Measurements from ENCODE around the gene EGFL7. TPM values are rescaled to one million over a fixed set of nuclear protein-coding genes. Genes with fewer than 3 reads are reported as not detected.
A peak's percentile ranks its signal among the peaks of the same experiment; 100 is the strongest.

EGFL7 gene
- polyA plus RNA-seq, 3 donors: 1.3 to 2.8 (median 2.2) TPM

DNA sequence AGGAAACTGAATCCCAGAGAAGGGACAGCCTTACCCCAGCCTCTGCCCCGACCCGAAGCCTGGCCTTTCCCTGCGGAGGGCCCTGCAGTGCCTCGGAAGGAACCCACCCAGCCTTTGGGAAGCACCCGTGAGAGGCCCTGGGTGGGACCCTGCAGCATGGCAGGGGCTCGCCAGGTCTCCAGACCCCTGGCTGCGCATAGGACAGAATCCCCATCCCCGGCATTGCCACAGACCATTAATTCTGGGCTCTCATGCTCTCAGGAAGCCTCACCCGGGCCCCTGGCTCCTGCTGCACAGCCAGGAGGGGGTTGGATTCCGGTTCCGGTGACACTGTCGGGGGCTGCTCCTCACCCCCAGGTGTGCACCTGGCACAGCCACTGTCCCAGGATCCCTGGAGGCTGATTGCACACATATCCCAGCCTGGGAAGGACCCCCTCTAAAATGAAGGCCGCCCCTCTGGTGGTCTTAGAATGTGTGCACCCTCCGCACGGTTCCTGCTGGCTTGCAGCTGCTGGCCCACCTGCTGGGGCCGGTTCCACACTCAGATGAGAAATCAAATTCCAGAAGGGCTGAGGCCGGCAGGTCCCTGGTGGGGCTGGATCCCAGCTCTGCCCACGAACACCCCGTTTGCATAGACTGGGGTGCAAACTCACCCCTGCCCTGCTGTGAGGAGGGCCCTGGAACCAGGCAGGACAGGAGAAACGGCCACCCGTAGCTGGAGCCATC lies 4.7 kb downstream of the EGFL7 start:
- no peak overlapping the region for H3K4me3 ChIP-seq (replicated peaks in 1 of 3; ENCODE audit: low read depth in 2 of 3, low read length in 3 of 3)
- peaks cover 4 to 19% of the 10 kb centered on the region in 2 donors for H3K4me1 ChIP-seq (ENCODE audit: control insufficient read depth in 1 of 2, insufficient read depth in 2 of 2, low read length in 2 of 2)
- no peak overlapping the region for H3K4me2 ChIP-seq (replicated peaks; ENCODE audit: extremely low read depth, low read length, poor library complexity, severe bottlenecking)
- Mint-ChIP-seq H3K4me1 (peaks cover 8% of the 10 kb centered on the region), H3K9me3 (peaks cover 0 to 12% (median 5%) of the 10 kb centered on the region in 7 donors), H3K27me3 (ENCODE audit: low read depth in 3 of 3) (peaks cover 55 to 74% (median 55%) of the 10 kb centered on the region in 3 donors), H3K36me3 (no peaks in the 10 kb centered on the region), H3K4me3 (peak overlapping the region in 1 of 2 donors; percentile 78), H3K27ac (no peak overlapping the region)
- no peaks in the 10 kb centered on the region for H3K79me2 ChIP-seq (ENCODE audit: insufficient read depth, low read length)
- H3K27ac ChIP-seq (ENCODE audit: low read depth in 1 of 2, low read length in 2 of 2): no peak overlapping the region
- WGBS (ENCODE audit: insufficient coverage): 74% methylated on average over 20 of the region's 21 CpGs
- no peak overlapping the region for H2AFZ ChIP-seq (ENCODE audit: insufficient read depth, low read depth, low read length, poor library complexity, severe bottlenecking)
- no peaks in the 10 kb centered on the region for H3K9me3 ChIP-seq (replicated peaks in 1 of 2; ENCODE audit: control insufficient read depth in 1 of 2, insufficient read depth in 1 of 2, low read length in 2 of 2)
- peaks cover 38 to 66% of the 10 kb centered on the region in 2 donors for H3K27me3 ChIP-seq (ENCODE audit: control insufficient read depth in 2 of 2, insufficient read depth in 2 of 2, low read length in 2 of 2)
- DNase-seq: no peak
- H4K20me1 ChIP-seq (ENCODE audit: insufficient read depth, low read length): peaks cover 14% of the 10 kb centered on the region
- TF ChIP-seq, protein P1, sequence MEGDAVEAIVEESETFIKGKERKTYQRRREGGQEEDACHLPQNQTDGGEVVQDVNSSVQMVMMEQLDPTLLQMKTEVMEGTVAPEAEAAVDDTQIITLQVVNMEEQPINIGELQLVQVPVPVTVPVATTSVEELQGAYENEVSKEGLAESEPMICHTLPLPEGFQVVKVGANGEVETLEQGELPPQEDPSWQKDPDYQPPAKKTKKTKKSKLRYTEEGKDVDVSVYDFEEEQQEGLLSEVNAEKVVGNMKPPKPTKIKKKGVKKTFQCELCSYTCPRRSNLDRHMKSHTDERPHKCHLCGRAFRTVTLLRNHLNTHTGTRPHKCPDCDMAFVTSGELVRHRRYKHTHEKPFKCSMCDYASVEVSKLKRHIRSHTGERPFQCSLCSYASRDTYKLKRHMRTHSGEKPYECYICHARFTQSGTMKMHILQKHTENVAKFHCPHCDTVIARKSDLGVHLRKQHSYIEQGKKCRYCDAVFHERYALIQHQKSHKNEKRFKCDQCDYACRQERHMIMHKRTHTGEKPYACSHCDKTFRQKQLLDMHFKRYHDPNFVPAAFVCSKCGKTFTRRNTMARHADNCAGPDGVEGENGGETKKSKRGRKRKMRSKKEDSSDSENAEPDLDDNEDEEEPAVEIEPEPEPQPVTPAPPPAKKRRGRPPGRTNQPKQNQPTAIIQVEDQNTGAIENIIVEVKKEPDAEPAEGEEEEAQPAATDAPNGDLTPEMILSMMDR (IDR thresholded peaks at IDR 0.05): no peak
- H3K36me3 ChIP-seq (replicated peaks in 1 of 2; ENCODE audit: control insufficient read depth in 1 of 2, insufficient read depth in 2 of 2, low read length in 2 of 2): no peaks in the 10 kb centered on the region
- intact Hi-C loops (cut with micrococcal nuclease): no loop called here
- no peak overlapping the region for H3K9ac ChIP-seq (ENCODE audit: insufficient read depth, low read length, poor library complexity, severe bottlenecking)

- H3K4me3 Mint-ChIP-seq: peak overlapping the region in 1 of 2 donors; percentile 16
- Histone ChIP-seq H3K27me3 (ENCODE audit: control insufficient read depth in 2 of 2, insufficient read depth in 2 of 2, low read length in 2 of 2) (peaks cover 33 to 58% of the 10 kb centered on the region in 2 donors), H3K4me3 (replicated peaks in 1 of 3; ENCODE audit: low read depth in 2 of 3, low read length in 3 of 3) (no peak overlapping the region), H4K20me1 (ENCODE audit: insufficient read depth, low read length) (peaks cover 17% of the 10 kb centered on the region), H2AFZ (ENCODE audit: insufficient read depth, low read depth, low read length, poor library complexity, severe bottlenecking) (no peak overlapping the region), H3K4me1 (ENCODE audit: control insufficient read depth in 1 of 2, insufficient read depth in 2 of 2, low read length in 2 of 2) (peaks cover 4 to 19% of the 10 kb centered on the region in 2 donors), H3K9me3 (replicated peaks in 1 of 2; ENCODE audit: control insufficient read depth in 1 of 2, insufficient read depth in 1 of 2, low read length in 2 of 2) (no peaks in the 10 kb centered on the region), H3K27ac (ENCODE audit: low read depth in 1 of 2, low read length in 2 of 2) (no peak overlapping the region), H3K79me2 (ENCODE audit: insufficient read depth, low read length) (no peaks in the 10 kb centered on the region), H3K9ac (ENCODE audit: insufficient read depth, low read length, poor library complexity, severe bottlenecking) (no peak overlapping the region), H3K4me2 (replicated peaks; ENCODE audit: extremely low read depth, low read length, poor library complexity, severe bottlenecking) (no peak overlapping the region), H3K36me3 (replicated peaks in 1 of 2; ENCODE audit: control insufficient read depth in 1 of 2, insufficient read depth in 2 of 2, low read length in 2 of 2) (peaks cover 2 to 5% of the 10 kb centered on the region in 2 donors)
- WGBS (ENCODE audit: insufficient coverage): 73% methylated on average over 40 of the region's 40 CpGs
- peaks cover 48 to 67% (median 51%) of the 10 kb centered on the region in 3 donors for H3K27me3 Mint-ChIP-seq (ENCODE audit: low read depth in 3 of 3)
- H3K4me1 Mint-ChIP-seq: peaks cover 8% of the 10 kb centered on the region
- H3K9me3 Mint-ChIP-seq: peaks cover 0 to 12% (median 5%) of the 10 kb centered on the region in 7 donors
- DNase-seq: no peak
- H3K36me3 Mint-ChIP-seq: peaks cover 2 to 4% of the 10 kb centered on the region in 2 donors
- TF ChIP-seq, protein P1 (IDR thresholded peaks at IDR 0.05): no peak
- intact Hi-C loops (cut with micrococcal nuclease): no loop called here
- no peak overlapping the region for H3K27ac Mint-ChIP-seq
These were observed 5.4 kb downstream of the EGFL7 start for GRCh38 chr9:136667940-136668760.
